ENCODE data around the gene CSTPP1. TPM values are rescaled to one million over a fixed set of nuclear protein-coding genes. Genes with fewer than 3 reads are reported as not detected.
A peak's percentile ranks its signal among the peaks of the same experiment; 100 is the strongest.

Gene CSTPP1
- total and polyA plus RNA-seq, 2 of the 4 experiments (the other 2 are of a cell fraction) = 22.0 to 35.7 TPM

- Histone ChIP-seq H3K9me3 (ENCODE audit: control insufficient read depth, insufficient read depth, low read length) (no peaks in the 10 kb centered on the region), H3K56ac (ENCODE audit: extremely low read depth, insufficient read depth, low read length) (no peak overlapping the region), H2BK15ac (ENCODE audit: low read depth, low read length) (no peak overlapping the region), H2BK120ac (ENCODE audit: low read depth, low read length) (no peak overlapping the region; the same call in 1 of the 2 replicates), H3K14ac (replicated peaks; ENCODE audit: low read depth, low read length) (peak overlapping the region; percentile 27), H3K4me3 (ENCODE audit: insufficient read depth, low read depth, low read length) (no peak overlapping the region), H3K27ac (ENCODE audit: insufficient read depth, low read length) (no peak overlapping the region), H3K4me2 (ENCODE audit: low read depth, low read length) (no peak overlapping the region), H2BK5ac (ENCODE audit: low read depth, low read length, poor library complexity, severe bottlenecking) (no peak overlapping the region), H2BK20ac (ENCODE audit: low read depth, low read length) (peak overlapping the region; percentile 57; the same call in 1 of the 2 replicates), H2AK9ac (replicated peaks; ENCODE audit: low read depth, low read length, poor library complexity) (peak overlapping the region; percentile 29), H4K91ac (ENCODE audit: insufficient read depth, low read depth, low read length) (no peak overlapping the region), H3K9me1 (ENCODE audit: insufficient read depth, low read length) (peaks cover 17% of the 10 kb centered on the region), H3K9ac (ENCODE audit: low read depth, low read length) (no peak overlapping the region), H3K4me1 (ENCODE audit: control insufficient read depth, insufficient read depth, low read length) (peaks cover 14% of the 10 kb centered on the region), H3K36me3 (ENCODE audit: control insufficient read depth, insufficient read depth, low read length) (no peaks in the 10 kb centered on the region; the same call in 1 of the 2 replicates), H4K5ac (ENCODE audit: low read depth, low read length) (no peak overlapping the region), H3K23ac (ENCODE audit: low read depth, low read length) (no peak overlapping the region), H2AFZ (replicated peaks; ENCODE audit: low read length, poor library complexity) (peak overlapping the region; percentile 64), H3K4ac (ENCODE audit: low read depth, low read length) (peak overlapping the region; percentile 33; the same call in 1 of the 2 replicates), H3K18ac (ENCODE audit: low read depth, low read length) (no peak overlapping the region), H2AK5ac (ENCODE audit: low read depth, low read length) (peak overlapping the region; percentile 39), H4K8ac (ENCODE audit: low read depth in 2 of 2, low read length in 2 of 2) (peak overlapping the region in 1 of 2 experiments; percentile 8; a peak in 1 of 4 replicates), H3K27me3 (ENCODE audit: control insufficient read depth, insufficient read depth, low read length) (no peaks in the 10 kb centered on the region), H4K20me1 (ENCODE audit: insufficient read depth, low read length) (0 out of 2 replicates have a peak, but pooled peaks cover 6% of the 10 kb centered on the region), H3K79me1 (ENCODE audit: low read depth in 1 of 2, low read length in 2 of 2) (peaks cover 0 to 5% of the 10 kb centered on the region in 2 experiments; a peak in 1 of 4 replicates)
- ChIA-PET CTCF (interaction anchor here (0.5 to 2.6 kb wide), 36 partner anchors 11 to 352 kb away, joined by 3 to 19 read pairs (median 4); no protein-coding TSS in a partner anchor), POLR2A (ENCODE audit: unreplicated experiment) (interaction anchor here (0.6 kb wide), 1 partner anchor 93 kb away, joined by 14 read pairs; no protein-coding TSS in a partner anchor)
- no CpG with 5 or more reads among the region's 11 CpGs for WGBS, 2 experiments (ENCODE audit: extremely low coverage in 2 of 2, insufficient read length in 1 of 2)
- intact Hi-C loops (cut with micrococcal nuclease) = loop anchor here (1.0 to 5.0 kb wide), 3 partner anchors 233 to 326 kb away; no protein-coding TSS in a partner anchor
- in situ Hi-C loops (cut with MboI; ENCODE audit: low sequenced_read_pairs) = loop anchor here (5.0 to 10.0 kb wide), 2 partner anchors 238 to 266 kb away; partner anchors contain the start of gene LRP4
- ATAC-seq (ENCODE audit: low read depth) (peak; percentile 90), DNase-seq (peak; percentile 80)
- BruUV-seq (replicated peaks) = no TSS peak
- dilution Hi-C loops (cut with HindIII; ENCODE audit: low sequenced_read_pairs, unreplicated experiment) = no loop called here
- TF ChIP-seq RCOR1 (IDR thresholded peaks at IDR 0.05; ENCODE audit: insufficient replicate concordance, low read length) (no peak), BHLHE40 (IDR thresholded peaks at IDR 0.05; ENCODE audit: low read depth, low read length) (no peak), MAFK (IDR thresholded peaks at IDR 0.05; ENCODE audit: low read depth, low read length) (no peak), SMC3 (IDR thresholded peaks at IDR 0.05; ENCODE audit: low read depth, low read length) (peak; percentile 98), POLR2A (IDR thresholded peaks at IDR 0.05; ENCODE audit: low read depth, low read length) (no peak), CTCF (conservative IDR thresholded peaks at IDR 0.05; ENCODE audit: low read depth, low read length) (peak; percentile 98), CEBPB (IDR thresholded peaks at IDR 0.05; ENCODE audit: low read depth, low read length) (peak; percentile 52; the same call in 1 of the 2 replicates), MXI1 (IDR thresholded peaks at IDR 0.05; ENCODE audit: borderline replicate concordance, low read depth, low read length) (no peak), MAZ (IDR thresholded peaks at IDR 0.05; ENCODE audit: borderline replicate concordance, low read depth, low read length) (no peak; the same call in 1 of the 2 replicates), FOS (IDR thresholded peaks at IDR 0.05; ENCODE audit: low read depth, low read length) (no peak), USF2 (IDR thresholded peaks at IDR 0.05; ENCODE audit: low read depth, low read length) (no peak), RAD21 (IDR thresholded peaks at IDR 0.05; ENCODE audit: low read length) (peak; percentile 97), NFE2L2 (IDR thresholded peaks at IDR 0.05; ENCODE audit: low read depth, low read length) (no peak), RFX5 (IDR thresholded peaks at IDR 0.05; ENCODE audit: low read depth, low read length) (no peak)
Measured at GRCh38 chr11:47152953-47153950, 216.7 kb downstream of the CSTPP1 start.
